Ascending aorta (tissue), 2 donors: ENCODE results near the gene RSL24D1. TPM values are rescaled to one million over a fixed set of nuclear protein-coding genes. Genes with fewer than 3 reads are reported as not detected.

ENCODE experiments used
- DNase-seq, 2 donors: peaks; one replicate each; pipeline ENCODE4 v3.0.0-alpha.2; 2019; ENCODE audit warnings: low spot score in 2 of 2
- H3K27ac ChIP-seq, 2 donors: fragments of 200-600 bp; sonication (generic); one replicate each; pipeline ENCODE4 v1.5.1; 2016 to 2017; ENCODE audit warnings: mild to moderate bottlenecking in 1 of 2
- H3K27me3 ChIP-seq: fragments of 200-600 bp; sonication (generic); one replicate; pipeline ENCODE4 v1.5.1; 2017
- H3K36me3 ChIP-seq, 2 donors: fragments of 200-600 bp; sonication (generic); one replicate each; pipeline ENCODE4 v1.5.1; 2016
- H3K4me1 ChIP-seq, 2 donors: fragments of 200-600 bp; sonication (generic); one replicate each; pipeline ENCODE4 v1.5.1; 2016 to 2017; ENCODE audit warnings: mild to moderate bottlenecking in 1 of 2
- H3K4me3 ChIP-seq, 2 donors: fragments of 200-600 bp; sonication (generic); one replicate each; pipeline ENCODE4 v1.5.1; 2016 to 2017; ENCODE audit warnings: mild to moderate bottlenecking in 1 of 2
- H3K9me3 ChIP-seq, 2 donors: fragments of 200-600 bp; sonication (generic); one replicate each; pipeline ENCODE4 v1.5.1; 2016
- CTCF ChIP-seq, 3 experiments: fragments of 200-600 bp in 2 of 3; fragments of 450-650 bp in 1 of 3; sonication (generic) in 2 of 3; IDR thresholded peaks; one replicate each; pipeline ENCODE4 v1.5.1; 2016 to 2019; ENCODE audit warnings: antibody characterized with exemption in 3 of 3, mild to moderate bottlenecking in 1 of 3, moderate library complexity in 1 of 3
- intact Hi-C: fragments of 100-400 bp; cut with DNase I; formaldehyde crosslinking; loops from one replicate; pipeline ENCODE4 v1.15.1; 2023
- total RNA-seq: library from RNA; depleted of rRNA; stranded (reverse); fragments of >200 nt; gene quantifications from one replicate; pipeline ENCODE4 v1.1.0, GENCODE V29; 2016

The RSL24D1 gene
- total RNA-seq, 1 donor from 2014 or later = 15.3 TPM

GRCh38 chr15:55194256-55194655 is 2.5 kb downstream of the RSL24D1 start:
- Histone ChIP-seq H3K27ac (no peak overlapping the region), H3K36me3 (peaks cover 0 to 22% of the 10 kb centered on the region in 2 donors), H3K4me3 (no peak overlapping the region), H3K9me3 (no peaks in the 10 kb centered on the region), H3K27me3 (no peaks in the 10 kb centered on the region), H3K4me1 (peaks cover 4 to 14% of the 10 kb centered on the region in 2 donors)
- intact Hi-C loops = loop anchor here (10.0 kb wide), 1 partner anchor 1219 kb away; the partner anchor contains the start of gene UNC13C
- DNase-seq = no peak
- no peak for TF ChIP-seq CTCF (IDR thresholded peaks at IDR 0.05)

GRCh38 chr15:55186331-55186730 is 10.4 kb downstream of the RSL24D1 start:
- H3K36me3 ChIP-seq = peaks cover 19 to 61% of the 10 kb centered on the region in 2 donors
- no peaks in the 10 kb centered on the region for H3K9me3 ChIP-seq
- no peak overlapping the region for H3K4me3 ChIP-seq
- H3K4me1 ChIP-seq = no peaks in the 10 kb centered on the region
- no peaks in the 10 kb centered on the region for H3K27me3 ChIP-seq
- intact Hi-C loops = no loop called here
- DNase-seq = no peak
- TF ChIP-seq CTCF (IDR thresholded peaks at IDR 0.05) = no peak
- H3K27ac ChIP-seq = no peak overlapping the region

- Histone ChIP-seq H3K4me3 (no peak overlapping the region), H3K4me1 (no peaks in the 10 kb centered on the region), H3K36me3 (peaks cover 23 to 68% of the 10 kb centered on the region in 2 donors), H3K27ac (no peak overlapping the region), H3K27me3 (no peaks in the 10 kb centered on the region), H3K9me3 (no peaks in the 10 kb centered on the region)
- no peak for DNase-seq
- no peak for TF ChIP-seq CTCF (IDR thresholded peaks at IDR 0.05)
- intact Hi-C loops = no loop called here
Measured at GRCh38 chr15:55183679-55184078, 13.1 kb downstream of the RSL24D1 start.

GRCh38 chr15:55179141-55179540 is 17.6 kb downstream of the RSL24D1 start:
- intact Hi-C loops = no loop called here
- TF ChIP-seq CTCF (IDR thresholded peaks at IDR 0.05) = no peak
- no peaks in the 10 kb centered on the region for H3K4me1 ChIP-seq
- no peak overlapping the region for H3K4me3 ChIP-seq
- H3K36me3 ChIP-seq = peaks cover 18 to 55% of the 10 kb centered on the region in 2 donors
- no peaks in the 10 kb centered on the region for H3K9me3 ChIP-seq
- no peak overlapping the region for H3K27ac ChIP-seq
- DNase-seq = no peak
- H3K27me3 ChIP-seq = no peaks in the 10 kb centered on the region

- H3K9me3 ChIP-seq = no peaks in the 10 kb centered on the region
- no peaks in the 10 kb centered on the region for H3K36me3 ChIP-seq
- TF ChIP-seq CTCF (IDR thresholded peaks at IDR 0.05) = no peak
- no peak overlapping the region for H3K4me3 ChIP-seq
- DNase-seq = no peak
- intact Hi-C loops = no loop called here
- H3K27ac ChIP-seq = no peak overlapping the region
- no peaks in the 10 kb centered on the region for H3K4me1 ChIP-seq
- no peaks in the 10 kb centered on the region for H3K27me3 ChIP-seq
Measured at GRCh38 chr15:55170361-55170760, 26.4 kb downstream of the RSL24D1 start.
